GM13977 (cell line): ENCODE data around the gene CASTOR1.

Source experiments
- DNase-seq: peaks from one replicate; pipeline ENCODE4 v3.0.0; 2012; ENCODE audit warnings: low spot score
- CTCF ChIP-seq: IDR thresholded peaks from 2 replicates; pipeline ENCODE4 v1.5.1; 2012; ENCODE audit warnings: mild to moderate bottlenecking, control low read depth; ENCODE audit not compliant: insufficient read depth; ENCODE audit errors: extremely low read depth, missing control alignments
- in situ Hi-C: fragments of 300-500 bp; cut with MboI; formaldehyde crosslinking; loops from one replicate; pipeline ENCODE4 v1.12.0; 2022; ENCODE audit warnings: low sequenced_read_pairs, low pct_unique_long_range_greater_than_20kb, mixed read lengths, inconsistent platforms; ENCODE audit not compliant: unreplicated experiment

Gene CASTOR1

GRCh38 chr22:30252411-30253204 is 36.7 kb downstream of the CASTOR1 start:
- no peak for DNase-seq
- in situ Hi-C loops = no loop called here

GRCh38 chr22:30251711-30252110 is 37.6 kb downstream of the CASTOR1 start:
- DNase-seq = no peak
- in situ Hi-C loops = no loop called here

More at GRCh38 chr22:30252411-30253204, 36.7 kb downstream of the CASTOR1 start:
- TF ChIP-seq CTCF = no peak

GRCh38 chr22:30250661-30251267 is 38.5 kb downstream of the CASTOR1 start:
- no peak for TF ChIP-seq CTCF
- in situ Hi-C loops = no loop called here
- no peak for DNase-seq

More at GRCh38 chr22:30251711-30252110, 37.6 kb downstream of the CASTOR1 start:
- no peak for TF ChIP-seq CTCF

GRCh38 chr22:30250039-30250565 is 39.2 kb downstream of the CASTOR1 start:
- in situ Hi-C loops = no loop called here
- TF ChIP-seq CTCF = no peak
- DNase-seq = no peak

GRCh38 chr22:30249049-30250038 is 40.0 kb downstream of the CASTOR1 start:
- TF ChIP-seq CTCF = no peak
- no peak for DNase-seq
- in situ Hi-C loops = no loop called here

GRCh38 chr22:30248484-30248883 is 40.8 kb downstream of the CASTOR1 start:
- no peak for TF ChIP-seq CTCF
- in situ Hi-C loops = no loop called here
- no peak for DNase-seq
